Stimulated activated naive CD4-positive, alpha-beta T cell (primary cell): ENCODE data around the gene JPH3.
"Not testable (repeated sequence)": the region's sequence is repeated elsewhere in the genome, so short reads cannot be mapped to it uniquely, and the experiment has no call there.

Experiments used
- DNase-seq, 6 experiments: peaks; one replicate each; lab custom pipeline; 2025; lab: John Stamatoyannopoulos, UW

Gene JPH3

GRCh38 chr16:87575027-87575804, 27.1 kb upstream of the JPH3 start:
- no peak for DNase-seq

DNA sequence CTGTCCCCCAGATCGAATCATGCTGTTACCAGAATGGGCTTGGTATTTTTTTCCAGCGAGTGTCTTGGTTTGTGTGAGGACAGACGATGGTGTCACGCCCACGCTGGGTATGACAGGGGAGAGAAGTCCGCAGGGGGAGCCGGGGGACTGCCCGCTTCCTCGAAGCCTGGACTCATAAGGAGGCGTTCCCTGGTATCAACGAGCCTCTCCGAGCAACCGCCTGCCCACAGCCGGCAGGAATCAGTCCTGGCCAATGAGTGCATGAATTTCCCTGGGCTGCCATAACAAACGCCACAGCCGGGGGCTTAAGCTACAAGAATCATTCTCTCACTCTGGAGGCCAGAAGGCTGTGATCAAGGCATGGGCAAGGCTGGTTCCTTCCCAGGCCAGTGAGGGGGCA, 26.1 kb upstream of the JPH3 start:
- no peak for DNase-seq

GRCh38 chr16:87578142-87578930, 24.0 kb upstream of the JPH3 start:
- DNase-seq: not testable (repeated sequence)

DNA sequence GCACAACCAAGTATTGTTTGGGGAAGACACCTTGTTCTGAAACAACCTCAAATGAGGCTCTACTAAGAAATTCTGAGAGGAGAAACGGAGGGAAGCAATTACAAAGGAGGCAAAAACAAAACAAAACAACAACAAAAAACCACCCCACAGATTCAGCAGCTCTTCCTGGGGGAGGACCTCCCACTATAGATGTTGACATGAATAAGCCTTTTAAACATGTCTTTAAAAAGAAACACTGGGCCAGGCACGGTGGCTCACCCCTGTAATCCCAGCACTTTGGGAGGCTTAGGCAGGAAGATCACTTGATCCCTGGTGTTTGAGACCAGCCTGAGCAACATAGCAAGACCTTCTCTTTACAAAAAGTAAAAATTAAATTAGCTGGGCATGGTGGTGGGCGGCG, 22.6 kb upstream of the JPH3 start:
- no peak for DNase-seq

- DNase-seq: no peak
Measured at GRCh38 chr16:87580855-87581261, 21.4 kb upstream of the JPH3 start.

GRCh38 chr16:87581857-87582215, 20.5 kb upstream of the JPH3 start:
- no peak for DNase-seq

DNA sequence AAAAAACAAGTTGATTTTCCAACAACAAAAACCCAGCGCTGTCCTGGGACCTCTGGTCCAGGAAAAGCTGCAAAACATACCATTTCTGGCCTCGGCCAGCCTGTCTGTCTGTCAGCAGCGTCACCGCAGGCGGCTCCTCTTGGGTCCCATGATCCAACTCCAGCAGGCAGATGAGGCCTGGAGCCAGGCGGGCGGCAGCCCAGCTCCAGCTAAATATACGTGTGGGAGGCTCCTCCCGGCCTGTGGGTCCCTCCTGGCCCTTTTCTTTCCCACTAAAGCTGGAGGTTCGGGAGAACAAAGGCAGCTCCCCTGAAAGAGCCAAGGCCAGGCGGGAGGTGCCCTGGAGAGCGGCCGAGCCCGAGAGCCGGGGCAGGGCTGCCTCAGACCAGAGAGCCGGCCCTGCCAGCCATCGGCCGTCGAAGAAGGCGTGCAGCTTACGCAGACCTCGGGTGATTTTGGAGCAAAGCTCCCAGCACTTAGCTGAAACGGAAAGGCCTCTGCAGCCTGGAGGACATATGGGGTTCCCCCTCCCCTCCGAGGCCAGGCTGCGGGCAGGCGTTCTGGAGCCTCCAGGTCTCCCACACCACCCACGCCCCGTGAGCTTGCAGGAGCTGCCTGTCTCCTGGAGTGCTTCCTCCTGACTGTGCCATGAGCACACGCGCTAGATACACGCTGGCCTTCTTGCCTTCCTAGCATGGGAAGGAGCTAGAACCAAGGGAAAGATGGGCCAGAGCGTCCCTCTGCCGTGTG, 19.9 kb upstream of the JPH3 start:
- DNase-seq: no peak

DNA sequence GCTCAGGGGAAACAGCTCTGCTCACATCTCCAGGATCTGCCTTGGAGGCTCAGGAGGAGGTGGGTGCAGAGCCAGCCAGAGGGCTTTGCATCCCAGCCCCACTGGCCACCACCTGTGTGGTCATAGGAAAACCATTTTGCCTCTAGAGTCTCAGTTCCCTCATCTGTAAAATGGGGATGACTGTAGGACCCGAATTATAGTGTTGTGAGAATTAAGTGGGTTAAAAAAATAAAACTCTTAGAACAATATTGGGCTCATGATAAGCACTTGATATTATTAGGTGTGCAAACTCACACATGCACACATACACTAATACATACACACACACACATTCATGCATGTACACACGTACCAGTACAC, 19.4 kb upstream of the JPH3 start:
- DNase-seq: no peak

DNA sequence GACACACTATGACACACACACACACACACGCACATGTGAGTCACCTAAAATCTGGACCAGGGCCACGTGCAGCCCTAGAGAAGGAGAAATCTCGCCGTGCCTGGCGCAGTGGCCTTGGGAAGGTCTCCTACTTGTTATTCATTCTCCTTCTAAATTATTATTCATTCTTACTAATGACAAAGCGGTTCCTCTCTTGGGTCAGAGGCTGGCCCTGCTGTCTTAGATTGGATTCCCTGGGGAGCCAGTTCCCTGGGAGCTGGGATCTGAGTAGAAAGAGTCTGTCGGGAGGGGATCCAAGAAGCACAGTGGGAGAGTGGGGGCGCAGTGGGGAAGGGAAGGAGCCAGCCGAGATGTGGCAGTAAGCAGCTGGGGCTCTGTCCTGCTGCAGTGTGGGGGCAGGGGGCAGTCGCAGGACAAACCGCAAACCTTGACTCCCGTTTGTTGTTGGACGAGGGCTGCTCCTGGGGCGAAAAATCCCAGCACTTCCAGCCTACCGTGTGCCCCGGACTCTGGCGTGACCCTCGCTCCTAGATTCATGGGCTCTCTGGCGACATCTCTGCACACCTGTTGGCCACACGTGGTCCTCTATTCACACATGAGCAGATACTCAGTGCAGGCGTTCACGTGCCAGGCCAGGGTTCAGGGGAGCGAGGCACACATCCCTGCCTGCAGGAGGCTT, 18.7 kb upstream of the JPH3 start:
- DNase-seq: no peak

DNA sequence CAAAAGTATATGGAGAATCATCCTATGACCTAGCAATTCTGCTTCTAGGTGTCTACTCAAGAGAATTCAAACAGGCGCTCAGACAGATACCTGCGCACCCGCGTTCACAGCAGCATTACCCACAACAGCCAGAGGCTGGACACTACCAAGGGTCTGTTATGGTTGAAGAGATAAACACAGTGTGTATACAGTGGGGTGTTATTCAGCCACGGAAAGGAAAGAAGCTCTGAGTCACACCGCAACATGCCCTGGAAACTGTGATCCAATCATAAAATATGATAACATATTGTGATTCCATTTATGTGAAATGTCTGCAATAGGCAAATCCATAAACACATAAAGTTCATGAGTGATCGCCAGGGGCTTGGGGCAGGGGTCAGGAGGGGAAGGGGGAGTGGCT, 18.0 kb upstream of the JPH3 start:
- DNase-seq: no peak

DNA sequence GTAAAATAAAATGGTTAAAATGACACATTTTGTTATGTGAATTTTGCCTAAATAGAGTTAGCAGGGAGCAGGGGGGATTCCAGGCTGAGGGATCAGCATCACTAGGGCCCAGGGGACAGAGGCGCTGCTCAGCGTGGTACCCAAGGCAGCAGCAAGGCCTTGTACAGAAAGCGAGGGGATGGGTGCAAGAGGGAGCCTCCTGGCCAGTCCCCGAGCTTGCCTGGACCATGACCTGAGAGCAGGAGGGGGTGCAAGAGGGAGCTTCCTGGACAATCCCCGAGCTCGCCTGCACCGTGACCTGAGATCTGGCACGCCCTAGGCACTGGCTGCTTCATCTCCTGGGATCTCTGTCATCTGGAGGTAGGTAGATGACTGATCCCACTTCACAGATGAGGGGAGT, 17.3 kb upstream of the JPH3 start:
- DNase-seq: no peak

- DNase-seq: no peak
Measured at GRCh38 chr16:87585442-87586200, 16.7 kb upstream of the JPH3 start.

DNA sequence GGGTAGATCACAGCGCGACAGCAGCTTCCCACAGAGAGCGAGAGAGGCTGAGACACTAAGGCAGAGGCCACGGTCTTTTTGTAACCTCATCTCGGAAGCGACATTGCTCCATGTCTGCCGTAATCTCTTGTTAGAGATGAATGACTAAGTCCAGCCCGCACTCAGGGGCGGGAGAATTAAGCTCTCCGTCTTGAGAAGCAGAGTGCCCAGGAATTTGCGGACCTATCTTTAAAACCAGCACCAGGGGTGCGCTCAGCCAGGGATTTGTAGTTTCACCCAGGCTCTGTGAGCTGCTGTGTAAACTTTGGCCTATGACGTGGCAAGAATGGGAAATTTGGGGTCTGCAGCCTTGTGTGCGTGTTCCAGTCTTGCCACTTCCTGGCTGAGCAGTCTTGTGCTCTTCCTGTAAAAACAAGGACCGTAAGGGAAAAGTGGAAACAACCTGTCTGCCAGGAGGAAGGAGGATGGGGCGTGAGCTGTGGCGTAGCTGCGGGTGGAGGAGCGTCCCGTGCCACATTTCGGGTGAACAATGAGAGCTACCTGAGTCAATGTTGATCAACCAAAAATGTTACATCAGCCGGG, 16.0 kb upstream of the JPH3 start:
- no peak for DNase-seq

- no peak for DNase-seq
Measured at GRCh38 chr16:87587636-87588035, 14.7 kb upstream of the JPH3 start.

GRCh38 chr16:87592018-87592712, 10.1 kb upstream of the JPH3 start:
- DNase-seq: no peak

- no peak for DNase-seq
Measured at GRCh38 chr16:87593710-87594258, 8.5 kb upstream of the JPH3 start.

DNA sequence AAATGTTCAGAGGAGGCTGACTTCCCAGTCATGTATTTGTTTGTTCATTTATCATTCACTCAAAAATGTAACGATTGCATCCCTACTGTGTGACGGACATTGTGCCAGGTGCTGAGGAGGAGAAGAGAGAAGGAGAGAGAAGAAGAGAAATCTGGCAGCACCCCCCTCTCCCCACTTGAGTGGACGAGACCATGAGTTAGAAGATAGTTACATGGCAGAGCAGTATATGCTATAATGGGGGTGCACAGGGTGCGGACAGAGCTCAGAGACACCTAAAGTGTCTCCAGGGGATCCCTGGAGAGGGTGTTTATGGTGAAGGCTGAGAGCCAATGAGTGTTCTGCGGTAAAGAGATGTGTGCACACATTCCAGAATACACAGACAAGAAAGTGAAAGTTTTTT, 6.6 kb upstream of the JPH3 start:
- no peak for DNase-seq

- no peak for DNase-seq
Measured at GRCh38 chr16:87597324-87597830, 4.9 kb upstream of the JPH3 start.

- DNase-seq: no peak
Measured at GRCh38 chr16:87598431-87598830, 3.9 kb upstream of the JPH3 start.

DNA sequence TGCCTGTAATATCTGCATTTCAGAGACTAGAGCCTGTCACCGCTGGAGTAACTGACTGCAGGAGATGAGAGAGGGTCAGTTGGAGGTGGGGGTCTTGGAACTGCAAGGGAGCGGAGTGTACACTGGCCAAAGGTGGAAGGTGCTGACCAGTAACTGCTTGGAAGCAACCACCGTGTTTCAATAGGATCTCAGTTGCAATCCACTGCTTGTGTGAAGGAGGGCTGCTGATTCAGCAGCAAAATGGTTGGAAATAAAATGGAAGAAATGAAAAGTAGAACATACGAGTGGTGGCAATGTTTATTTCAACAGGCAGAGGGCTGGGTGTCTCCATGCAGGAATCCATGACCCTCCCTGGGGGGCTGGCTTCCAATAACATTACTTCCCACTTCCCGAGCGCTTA, 2.1 kb upstream of the JPH3 start:
- no peak for DNase-seq
